Measurements from ENCODE around the gene PPTC7. TPM values are rescaled to one million over a fixed set of nuclear protein-coding genes. Genes with fewer than 3 reads are reported as not detected.

The PPTC7 gene
- total and polyA plus RNA-seq, 2 of the 8 experiments (the other 6 are each of a cell fraction or from before 2014, with no cell fraction given) = 8.1 to 15.9 TPM

DNA sequence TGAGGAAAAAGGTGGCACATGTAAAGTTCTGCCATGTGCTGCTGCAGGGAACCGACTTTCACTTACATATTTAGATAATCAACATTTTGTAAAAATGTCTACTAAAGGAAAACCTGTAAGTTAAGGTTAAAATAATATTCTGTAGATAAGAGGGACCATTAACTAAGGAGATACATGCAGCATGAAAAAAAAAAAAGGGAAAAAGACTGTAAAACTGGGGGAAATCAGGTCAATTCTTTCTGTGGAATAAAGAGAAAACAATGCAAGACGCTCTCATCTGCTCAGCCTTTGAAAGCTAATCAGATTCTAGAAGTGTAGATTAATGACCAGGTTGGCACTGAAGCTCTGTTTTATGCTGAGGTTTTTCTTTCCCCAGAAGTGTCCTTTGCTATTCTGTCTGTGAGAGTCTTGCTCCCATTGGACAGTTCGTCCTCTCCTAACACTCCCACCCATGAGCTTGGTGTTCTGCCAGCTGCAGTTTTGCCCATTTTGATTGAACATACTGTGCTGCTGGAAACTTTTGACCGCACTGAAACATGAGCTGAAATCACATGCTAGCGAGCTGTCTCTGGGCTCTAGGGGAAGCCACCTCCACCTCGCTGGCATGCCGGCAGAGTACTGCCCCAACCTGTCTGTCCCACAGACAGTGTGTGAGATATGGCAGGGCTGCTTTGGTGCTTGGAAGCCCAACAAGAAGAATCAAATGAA, 39.7 kb downstream of the PPTC7 start:
- Histone ChIP-seq H2BK120ac (replicated peaks; ENCODE audit: low read depth, low read length) (no peak overlapping the region), H3K4me3 (ENCODE audit: extremely low read depth in 1 of 4, insufficient read depth in 2 of 4, low read depth in 3 of 4, low read length in 4 of 4) (no peak overlapping the region), H2BK12ac (ENCODE audit: low read depth, low read length) (no peak overlapping the region), H3K79me2 (ENCODE audit: control insufficient read depth in 1 of 2, insufficient read depth in 2 of 2, low read length in 2 of 2) (no peaks in the 10 kb centered on the region), H4K91ac (replicated peaks; ENCODE audit: insufficient read length, low read length) (no peak overlapping the region), H3K18ac (ENCODE audit: extremely low read depth, low read length) (no peak overlapping the region), H4K5ac (ENCODE audit: insufficient read length, low read depth, low read length) (no peak overlapping the region), H3K9me3 (ENCODE audit: insufficient read depth in 2 of 2, low read depth in 1 of 2, low read length in 1 of 2) (no peaks in the 10 kb centered on the region), H3K27ac (ENCODE audit: low read depth, low read length) (no peak overlapping the region), H3K9ac (replicated peaks in 1 of 4; ENCODE audit: extremely low read depth in 1 of 4, low read depth in 3 of 4, low read length in 3 of 4) (no peak overlapping the region), H3K4me1 (replicated peaks in 1 of 4; ENCODE audit: control insufficient read depth in 3 of 4, insufficient read depth in 4 of 4, low read length in 3 of 4) (no peaks in the 10 kb centered on the region), H2BK20ac (ENCODE audit: low read length) (no peak overlapping the region), H4K20me1 (replicated peaks in 1 of 2; ENCODE audit: control insufficient read depth in 1 of 2, insufficient read depth in 2 of 2, low read length in 2 of 2) (peaks cover 0 to 2% of the 10 kb centered on the region in 2 experiments), H4K8ac (ENCODE audit: extremely low read depth, insufficient read depth, low read length) (no peak overlapping the region), H3K23me2 (ENCODE audit: low read depth, low read length) (no peaks in the 10 kb centered on the region), H2AFZ (ENCODE audit: low read length) (no peak overlapping the region), H3K4ac (replicated peaks; ENCODE audit: insufficient read length, low read depth, low read length) (no peak overlapping the region), H3K79me1 (ENCODE audit: low read depth, low read length) (no peaks in the 10 kb centered on the region; the same call in 1 of the 2 replicates), H3K14ac (ENCODE audit: insufficient read length) (no peak overlapping the region), H2BK15ac (ENCODE audit: low read length) (no peak overlapping the region), H2AK5ac (ENCODE audit: low read depth, low read length) (no peak overlapping the region), H3K27me3 (replicated peaks in 1 of 4; ENCODE audit: control insufficient read depth in 3 of 4, extremely low read depth in 1 of 4, insufficient read depth in 3 of 4, low read length in 3 of 4) (no peaks in the 10 kb centered on the region), H3K36me3 (ENCODE audit: control insufficient read depth in 2 of 4, insufficient read depth in 4 of 4, low read length in 3 of 4) (peaks cover 0 to 10% (median 7%) of the 10 kb centered on the region in 4 experiments; a peak in 7 of 8 replicates), H2BK5ac (ENCODE audit: low read depth, low read length) (no peak overlapping the region), H3K23ac (ENCODE audit: insufficient read length) (no peak overlapping the region), H3K4me2 (ENCODE audit: insufficient read depth in 1 of 2, low read depth in 2 of 2, low read length in 2 of 2) (no peak overlapping the region), H3K56ac (replicated peaks; ENCODE audit: insufficient read length, low read depth, low read length) (no peak overlapping the region)
- 84% methylated on average over 7 of the region's 7 CpGs; no CpG with 5 or more reads in 1 of the 2 experiments for WGBS, 2 experiments (ENCODE audit: extremely low coverage in 1 of 2, insufficient coverage in 1 of 2, insufficient read length in 1 of 2, insufficient replicate concordance in 2 of 2, low coverage in 1 of 2, low lambda C conversion rate in 2 of 2, missing lambda C conversion rate in 1 of 2)
- no peak for FAIRE-seq
- no peak for TF ChIP-seq CBX8 (IDR thresholded peaks at IDR 0.05; ENCODE audit: borderline replicate concordance, low read depth, low read length)
- no peak for TF ChIP-seq TAF1 (IDR thresholded peaks at IDR 0.05; ENCODE audit: low read depth, low read length)
- no peak for TF ChIP-seq FOSL1 (IDR thresholded peaks at IDR 0.05; ENCODE audit: insufficient read depth, low read depth, low read length)
- TF ChIP-seq POLR2AphosphoS5 (IDR thresholded peaks at IDR 0.05; ENCODE audit: low read depth, low read length) = no peak
- no peak for TF ChIP-seq BACH1 (IDR thresholded peaks at IDR 0.05; ENCODE audit: low read length)
- no peak for TF ChIP-seq TBP (IDR thresholded peaks at IDR 0.05; ENCODE audit: low read depth, low read length)
- TF ChIP-seq NRF1 (IDR thresholded peaks at IDR 0.05; ENCODE audit: low read depth, low read length) = no peak
- no peak for TF ChIP-seq TCF12 (IDR thresholded peaks at IDR 0.05; ENCODE audit: low read depth, low read length)
- no peak for TF ChIP-seq KDM5A (IDR thresholded peaks at IDR 0.05; ENCODE audit: low read length)
- TF ChIP-seq HDAC2 (IDR thresholded peaks at IDR 0.05; ENCODE audit: borderline replicate concordance in 1 of 2, low read depth in 2 of 2, low read length in 2 of 2) = no peak
- POLR2A ChIA-PET (ENCODE audit: partially characterized antibody) = no interaction called here
- no peak for DNase-seq (ENCODE audit: low read depth in 1 of 2, low spot score in 2 of 2)
- CTCF ChIA-PET (ENCODE audit: partially characterized antibody) = interaction anchor here (0.7 to 2.3 kb wide), 4 partner anchors 7 to 58 kb away, joined by 3 to 18 read pairs (median 10); no protein-coding TSS in a partner anchor
